Gastroesophageal sphincter (tissue), 4 donors: Measurements from ENCODE around the gene C9orf153. TPM values are rescaled to one million over a fixed set of nuclear protein-coding genes. Genes with fewer than 3 reads are reported as not detected.

Experiments used
- ATAC-seq: fragments of 150-250 bp; one replicate; pipeline ENCODE4 v1.9.1; 2016; ENCODE audit warnings: mild to moderate bottlenecking, moderate library complexity
- H3K27ac ChIP-seq, 4 donors: fragments of 200-600 bp; sonication (generic) in 3 of 4; 1 replicate in 3 of 4; 2 replicates in 1 of 4; pipeline ENCODE4 v1.5.1; 2016 to 2019
- H3K27me3 ChIP-seq: fragments of 200-600 bp; sonication (generic); one replicate; pipeline ENCODE4 v1.5.1; 2019
- H3K36me3 ChIP-seq, 2 donors: fragments of 200-600 bp; sonication (generic); one replicate each; pipeline ENCODE4 v1.5.1; 2019; ENCODE audit warnings: control low read depth in 1 of 2
- H3K4me1 ChIP-seq, 3 donors: fragments of 200-600 bp; sonication (generic); 1 replicate in 2 of 3; 2 replicates in 1 of 3; pipeline ENCODE4 v1.5.1; 2016 to 2019; ENCODE audit warnings: control low read depth in 2 of 3
- H3K4me3 ChIP-seq, 2 donors: fragments of 200-600 bp; sonication (generic); one replicate each; pipeline ENCODE4 v1.5.1; 2019; ENCODE audit warnings: mild to moderate bottlenecking in 1 of 2, moderate library complexity in 1 of 2
- H3K9me3 ChIP-seq, 3 donors: fragments of 200-600 bp; sonication (generic); one replicate each; pipeline ENCODE4 v1.5.1; 2017 to 2019; ENCODE audit warnings: control low read depth in 2 of 3
- EP300 ChIP-seq: sonication (generic); formaldehyde crosslinking; IDR thresholded peaks from one replicate; pipeline ENCODE4 v1.6.1; 2017; ENCODE audit warnings: antibody characterized with exemption, mild to moderate bottlenecking
- POLR2A ChIP-seq, 2 donors: fragments of 450-650 bp; IDR thresholded peaks; one replicate each; pipeline ENCODE4 v1.6.1; 2017; ENCODE audit warnings: antibody characterized with exemption in 2 of 2, mild to moderate bottlenecking in 2 of 2, moderate library complexity in 1 of 2
- POLR2AphosphoS5 ChIP-seq: sonication (generic); formaldehyde crosslinking; IDR thresholded peaks from one replicate; pipeline ENCODE4 v1.6.1; 2017; ENCODE audit warnings: antibody characterized with exemption
- WGBS, 2 donors: methylation state at CpG; one replicate each; pipeline ENCODE4 v1.1.5; 2018; ENCODE audit warnings: low coverage in 1 of 2; 5-methylcytosine and 5-hydroxymethylcytosine counted together
- total RNA-seq, 4 donors: library from RNA; depleted of rRNA; stranded (reverse); fragments of >200 nt; gene quantifications; one replicate each; pipeline ENCODE4 v1.1.0, GENCODE V29; 2016
- TF ChIP-seq, protein P1 (sequence below), 4 experiments: fragments of 200-600 bp in 2 of 4; fragments of 450-650 bp in 2 of 4; sonication (generic) in 1 of 4; IDR thresholded peaks; one replicate each; pipeline ENCODE4 v1.5.1; 2017 to 2019; ENCODE audit warnings: antibody characterized with exemption in 4 of 4, mild to moderate bottlenecking in 2 of 4, moderate library complexity in 2 of 4

C9orf153 gene
- total RNA-seq, 4 donors from 2014 or later = 0.31 to 0.54 (median 0.47) TPM; not detected in 1

DNA sequence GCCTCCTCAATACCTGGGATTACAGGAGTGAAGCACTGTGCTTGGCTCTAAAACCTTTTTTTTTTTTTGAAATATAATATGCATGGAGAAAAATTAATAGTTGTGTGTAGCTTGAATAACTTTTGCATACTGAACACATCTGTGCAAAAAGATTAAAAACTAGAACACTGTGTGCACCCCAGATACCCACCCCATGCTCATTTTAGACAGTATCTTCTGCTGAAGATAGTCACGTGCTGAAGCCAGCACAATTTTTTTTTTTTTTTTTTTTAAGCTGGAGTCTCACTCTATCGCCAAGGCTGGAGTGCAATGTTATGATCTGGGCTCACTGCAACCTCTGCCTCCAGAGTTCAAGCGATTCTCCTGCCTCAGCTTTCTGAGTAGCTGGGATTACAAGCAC, 39.9 kb downstream of the C9orf153 start:
- no peak for ATAC-seq
- WGBS, 2 donors = 58 to 93% methylated on average over 1 to 3 of the region's 3 CpGs
- TF ChIP-seq, protein P1, sequence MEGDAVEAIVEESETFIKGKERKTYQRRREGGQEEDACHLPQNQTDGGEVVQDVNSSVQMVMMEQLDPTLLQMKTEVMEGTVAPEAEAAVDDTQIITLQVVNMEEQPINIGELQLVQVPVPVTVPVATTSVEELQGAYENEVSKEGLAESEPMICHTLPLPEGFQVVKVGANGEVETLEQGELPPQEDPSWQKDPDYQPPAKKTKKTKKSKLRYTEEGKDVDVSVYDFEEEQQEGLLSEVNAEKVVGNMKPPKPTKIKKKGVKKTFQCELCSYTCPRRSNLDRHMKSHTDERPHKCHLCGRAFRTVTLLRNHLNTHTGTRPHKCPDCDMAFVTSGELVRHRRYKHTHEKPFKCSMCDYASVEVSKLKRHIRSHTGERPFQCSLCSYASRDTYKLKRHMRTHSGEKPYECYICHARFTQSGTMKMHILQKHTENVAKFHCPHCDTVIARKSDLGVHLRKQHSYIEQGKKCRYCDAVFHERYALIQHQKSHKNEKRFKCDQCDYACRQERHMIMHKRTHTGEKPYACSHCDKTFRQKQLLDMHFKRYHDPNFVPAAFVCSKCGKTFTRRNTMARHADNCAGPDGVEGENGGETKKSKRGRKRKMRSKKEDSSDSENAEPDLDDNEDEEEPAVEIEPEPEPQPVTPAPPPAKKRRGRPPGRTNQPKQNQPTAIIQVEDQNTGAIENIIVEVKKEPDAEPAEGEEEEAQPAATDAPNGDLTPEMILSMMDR (IDR thresholded peaks at IDR 0.05) = no peak
- TF ChIP-seq POLR2AphosphoS5 = no peak
- TF ChIP-seq EP300 = no peak
- no peak for TF ChIP-seq POLR2A (IDR thresholded peaks at IDR 0.05)
- H3K4me3 ChIP-seq = no peak overlapping the region
- no peaks in the 10 kb centered on the region for H3K36me3 ChIP-seq
- H3K27ac ChIP-seq = no peak overlapping the region
- H3K9me3 ChIP-seq = no peaks in the 10 kb centered on the region
- H3K27me3 ChIP-seq = no peaks in the 10 kb centered on the region
- H3K4me1 ChIP-seq = no peaks in the 10 kb centered on the region

DNA sequence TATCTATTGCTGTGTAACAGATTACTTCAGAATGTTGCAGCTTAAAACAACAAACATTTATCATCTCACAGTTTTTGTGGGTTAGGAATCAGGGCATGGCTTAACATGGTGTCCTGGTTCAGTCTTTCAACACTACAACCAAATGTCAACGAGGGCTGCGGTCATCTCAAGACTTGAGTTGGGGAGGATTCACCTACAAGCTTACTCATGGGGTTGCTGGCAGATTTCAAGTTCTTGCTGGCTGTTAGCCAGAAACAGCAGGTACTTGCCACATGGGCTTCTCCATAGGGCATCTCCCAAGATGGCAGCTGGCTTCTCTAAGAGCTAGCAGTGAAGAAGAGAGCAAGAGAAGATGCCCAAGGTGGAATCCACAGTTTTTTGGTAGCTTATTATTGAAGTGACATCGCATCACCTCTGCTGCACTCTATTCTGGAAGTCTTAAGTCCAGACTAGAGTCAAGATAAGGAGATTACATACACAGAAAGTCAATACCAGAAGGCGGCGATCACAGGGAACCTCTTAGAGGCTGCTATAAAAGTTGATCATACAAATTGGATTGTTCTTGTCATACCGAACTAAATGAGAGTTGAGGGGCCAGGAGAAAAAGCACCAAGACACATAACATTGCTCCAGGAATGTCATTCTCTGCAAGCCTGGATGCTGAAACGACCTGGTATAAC, 42.2 kb downstream of the C9orf153 start:
- 82 to 95% methylated on average over 6 to 7 of the region's 7 CpGs for WGBS, 2 donors
- no peaks in the 10 kb centered on the region for H3K27me3 ChIP-seq

DNA sequence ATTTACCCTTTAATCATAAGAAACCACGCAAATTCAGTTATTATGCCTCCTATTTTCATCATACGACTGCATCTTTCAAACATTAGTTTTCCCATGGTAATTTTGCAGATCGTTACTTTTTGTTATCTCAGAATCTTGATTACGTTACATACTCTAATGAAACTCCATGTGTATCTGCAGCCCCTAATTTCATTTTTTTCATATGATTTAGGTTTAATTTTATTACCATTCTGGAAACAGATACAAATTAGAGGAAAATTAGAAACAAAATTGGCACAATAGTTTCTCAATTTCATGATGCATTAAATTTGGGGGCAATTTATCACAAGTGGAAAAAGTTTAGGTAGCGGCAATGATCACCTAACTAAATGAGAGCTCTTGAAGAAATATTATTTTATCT, 52.3 kb downstream of the C9orf153 start:
- no peaks in the 10 kb centered on the region for H3K36me3 ChIP-seq
- TF ChIP-seq EP300 = no peak
- TF ChIP-seq, protein P1 (IDR thresholded peaks at IDR 0.05) = no peak
- no peak for TF ChIP-seq POLR2AphosphoS5
- TF ChIP-seq POLR2A (IDR thresholded peaks at IDR 0.05) = no peak
- no peak overlapping the region for H3K4me3 ChIP-seq
- H3K9me3 ChIP-seq = no peaks in the 10 kb centered on the region
- no peaks in the 10 kb centered on the region for H3K4me1 ChIP-seq
- no peak for ATAC-seq
- no peaks in the 10 kb centered on the region for H3K27me3 ChIP-seq
- no peak overlapping the region for H3K27ac ChIP-seq
- 69 to 84% methylated on average over 5 of the region's 5 CpGs for WGBS, 2 donors

More for the DNA sequence above, 42.2 kb downstream of the C9orf153 start:
- H3K4me1 ChIP-seq = no peaks in the 10 kb centered on the region
- no peak overlapping the region for H3K4me3 ChIP-seq
- no peaks in the 10 kb centered on the region for H3K9me3 ChIP-seq
- H3K27ac ChIP-seq = no peak overlapping the region
- no peak for ATAC-seq
- TF ChIP-seq EP300 = no peak
- TF ChIP-seq POLR2AphosphoS5 = no peak
- TF ChIP-seq, protein P1 (IDR thresholded peaks at IDR 0.05) = no peak
- TF ChIP-seq POLR2A (IDR thresholded peaks at IDR 0.05) = no peak
- H3K36me3 ChIP-seq = no peaks in the 10 kb centered on the region

GRCh38 chr9:86202338-86202882, 57.0 kb downstream of the C9orf153 start:
- H3K4me3 ChIP-seq = no peak overlapping the region
- H3K27me3 ChIP-seq = no peaks in the 10 kb centered on the region
- peaks cover 0 to 7% (median 0%) of the 10 kb centered on the region in 3 donors for H3K4me1 ChIP-seq
- ATAC-seq = peak; percentile 46
- no peak for TF ChIP-seq POLR2A (IDR thresholded peaks at IDR 0.05)
- no peak for TF ChIP-seq POLR2AphosphoS5
- no peak for TF ChIP-seq EP300
- TF ChIP-seq, protein P1 (IDR thresholded peaks at IDR 0.05) = peak; percentile 48 to 65 (median 54)
- H3K27ac ChIP-seq = no peak overlapping the region
- no peaks in the 10 kb centered on the region for H3K9me3 ChIP-seq
- WGBS, 2 donors = 24 to 31% methylated on average over 5 of the region's 5 CpGs
- H3K36me3 ChIP-seq = no peaks in the 10 kb centered on the region
